ENCODE measurements around the gene ADCY2. TPM values are rescaled to one million over a fixed set of nuclear protein-coding genes. Genes with fewer than 3 reads are reported as not detected.

ADCY2 gene
- total RNA-seq, 2 experiments from 2014 or later: not detected

- Histone ChIP-seq H3K4me3 (ENCODE audit: low read depth, low read length, poor library complexity, severe bottlenecking) (no peak overlapping the region), H3K36me3 (ENCODE audit: insufficient read depth, low read length) (no peaks in the 10 kb centered on the region), H3K4me2 (ENCODE audit: low read length) (no peak overlapping the region), H3K9me3 (ENCODE audit: low read length) (no peaks in the 10 kb centered on the region), H3K9me2 (ENCODE audit: insufficient read depth, low read length) (no peaks in the 10 kb centered on the region), H3K27ac (ENCODE audit: low read depth, low read length, poor library complexity, severe bottlenecking) (no peak overlapping the region), H2AFZ (ENCODE audit: low read length) (no peak overlapping the region), H3K79me2 (ENCODE audit: insufficient read depth, low read depth, low read length) (no peaks in the 10 kb centered on the region), H3K4me1 (ENCODE audit: insufficient read depth, low read length, poor library complexity, severe bottlenecking) (no peaks in the 10 kb centered on the region), H4K20me1 (ENCODE audit: insufficient read depth, low read length) (no peaks in the 10 kb centered on the region)
- POLR2A ChIA-PET: no interaction called here
- no TSS peak for BruUV-seq (replicated peaks)
- TF ChIP-seq EZH2phosphoT487 (IDR thresholded peaks at IDR 0.05; ENCODE audit: borderline replicate concordance, low read depth, low read length): no peak
- TF ChIP-seq CTCF (conservative IDR thresholded peaks at IDR 0.05; ENCODE audit: low read length): no peak
- DNase-seq (ENCODE audit: low spot score): no peak
- intact Hi-C loops (cut with micrococcal nuclease; ENCODE audit: unreplicated experiment): no loop called here
- CTCF ChIA-PET (ENCODE audit: unreplicated experiment): no interaction called here
These were observed 368.5 kb downstream of the ADCY2 start for GRCh38 chr5:7764452-7764851.

- ChIA-PET POLR2A (interaction anchor here (1.5 kb wide), 1 partner anchor 14 kb away, joined by 3 read pairs; no protein-coding TSS in a partner anchor), CTCF (ENCODE audit: unreplicated experiment) (no interaction called here)
- Histone ChIP-seq H3K4me2 (ENCODE audit: low read length) (no peak overlapping the region), H3K27ac (ENCODE audit: low read depth, low read length, poor library complexity, severe bottlenecking) (no peak overlapping the region), H3K4me1 (ENCODE audit: insufficient read depth, low read length, poor library complexity, severe bottlenecking) (no peaks in the 10 kb centered on the region), H3K9me2 (ENCODE audit: insufficient read depth, low read length) (no peaks in the 10 kb centered on the region), H3K79me2 (ENCODE audit: insufficient read depth, low read depth, low read length) (no peaks in the 10 kb centered on the region), H3K36me3 (ENCODE audit: insufficient read depth, low read length) (no peaks in the 10 kb centered on the region), H2AFZ (ENCODE audit: low read length) (no peak overlapping the region), H4K20me1 (ENCODE audit: insufficient read depth, low read length) (no peaks in the 10 kb centered on the region), H3K4me3 (ENCODE audit: low read depth, low read length, poor library complexity, severe bottlenecking) (no peak overlapping the region), H3K9me3 (ENCODE audit: low read length) (no peaks in the 10 kb centered on the region)
- no TSS peak for BruUV-seq (replicated peaks)
- no peak for DNase-seq (ENCODE audit: low spot score)
- TF ChIP-seq CTCF (conservative IDR thresholded peaks at IDR 0.05; ENCODE audit: low read length) (no peak), EZH2phosphoT487 (IDR thresholded peaks at IDR 0.05; ENCODE audit: borderline replicate concordance, low read depth, low read length) (no peak)
- intact Hi-C loops (cut with micrococcal nuclease; ENCODE audit: unreplicated experiment): no loop called here
These were observed 374.5 kb downstream of the ADCY2 start for GRCh38 chr5:7770436-7770835.

GRCh38 chr5:7772141-7772540 lies 376.2 kb downstream of the ADCY2 start:
- Histone ChIP-seq H4K20me1 (ENCODE audit: insufficient read depth, low read length) (no peaks in the 10 kb centered on the region), H3K27ac (ENCODE audit: low read depth, low read length, poor library complexity, severe bottlenecking) (no peak overlapping the region), H3K9me3 (ENCODE audit: low read length) (no peaks in the 10 kb centered on the region), H3K79me2 (ENCODE audit: insufficient read depth, low read depth, low read length) (no peaks in the 10 kb centered on the region), H3K4me2 (ENCODE audit: low read length) (no peak overlapping the region), H3K9me2 (ENCODE audit: insufficient read depth, low read length) (no peaks in the 10 kb centered on the region), H3K4me3 (ENCODE audit: low read depth, low read length, poor library complexity, severe bottlenecking) (no peak overlapping the region), H2AFZ (ENCODE audit: low read length) (no peak overlapping the region), H3K4me1 (ENCODE audit: insufficient read depth, low read length, poor library complexity, severe bottlenecking) (no peaks in the 10 kb centered on the region), H3K36me3 (ENCODE audit: insufficient read depth, low read length) (no peaks in the 10 kb centered on the region)
- TF ChIP-seq EZH2phosphoT487 (IDR thresholded peaks at IDR 0.05; ENCODE audit: borderline replicate concordance, low read depth, low read length) (no peak), CTCF (conservative IDR thresholded peaks at IDR 0.05; ENCODE audit: low read length) (no peak)
- ChIA-PET POLR2A (interaction anchor here (0.6 kb wide), 1 partner anchor 70 kb away, joined by 3 read pairs; no protein-coding TSS in a partner anchor), CTCF (ENCODE audit: unreplicated experiment) (interaction anchor here (0.6 kb wide), 1 partner anchor 1572 kb away, joined by 3 read pairs; no protein-coding TSS in a partner anchor)
- no TSS peak for BruUV-seq (replicated peaks)
- DNase-seq (ENCODE audit: low spot score): no peak
- intact Hi-C loops (cut with micrococcal nuclease; ENCODE audit: unreplicated experiment): no loop called here

Measured in OCI-LY7 (cell line).